Caco-2 (cell line): ENCODE data around the gene LITAF. TPM values are rescaled to one million over a fixed set of nuclear protein-coding genes. Genes with fewer than 3 reads are reported as not detected.

Experiments used
- BruUV-seq: library from RNA; stranded (reverse); fragments of 400-500 nt; replicated peaks from 2 replicates; lab custom pipeline; 2021; lab: Mats Ljungman, UMichigan
- CTCF ChIA-PET: fragments of 300-600 bp; sonication (Branson Sonifier 250); formaldehyde crosslinking; loops from one replicate; lab custom pipeline; 2022; ENCODE audit warnings: antibody characterized with exemption; lab: Charles Lee
- POLR2A ChIA-PET: fragments of 300-600 bp; sonication (Branson Sonifier 250); formaldehyde crosslinking; loops from one replicate; lab custom pipeline; 2022; ENCODE audit warnings: antibody characterized with exemption; lab: Charles Lee
- DNase-seq, 2 experiments: peaks; one replicate each; pipeline versions ENCODE4 v3.0.0 to v3.0.0-alpha.2; 2020 to 2022
- H3K27me3 ChIP-seq: replicated peaks from 2 replicates; pipeline ENCODE4 v1.6.0; 2011; ENCODE audit warnings: low read length; ENCODE audit not compliant: control insufficient read depth, insufficient read depth
- H3K36me3 ChIP-seq: 2 replicates; pipeline ENCODE4 v1.5.1; 2011; ENCODE audit warnings: low read length; ENCODE audit not compliant: control insufficient read depth, insufficient read depth
- H3K4me1 ChIP-seq: fragments of 250-450 bp; sonication (Bioruptor Pico); 2 replicates; pipeline ENCODE4 v1.5.1; 2020; ENCODE audit warnings: mild to moderate bottlenecking
- H3K4me3 ChIP-seq: 2 replicates; pipeline ENCODE4 v1.5.1; 2011; ENCODE audit warnings: low read depth, mild to moderate bottlenecking, control low read depth, low read length
- H3K9me3 ChIP-seq: fragments of 250-450 bp; sonication (Bioruptor Pico); 2 replicates; pipeline ENCODE4 v1.5.1; 2020; ENCODE audit warnings: mild to moderate bottlenecking, moderate library complexity
- H3K27ac Mint-ChIP-seq: one replicate; pipeline ENCODE4 v1.8.0; 2022; ENCODE audit warnings: mixed read lengths; ENCODE audit not compliant: unreplicated experiment
- H3K27me3 Mint-ChIP-seq: one replicate; pipeline ENCODE4 v1.8.0; 2022; ENCODE audit warnings: mixed read lengths; ENCODE audit not compliant: insufficient read depth, unreplicated experiment
- H3K36me3 Mint-ChIP-seq: one replicate; pipeline ENCODE4 v1.8.0; 2022; ENCODE audit warnings: mild to moderate bottlenecking, mixed read lengths; ENCODE audit not compliant: insufficient read depth, unreplicated experiment
- H3K4me1 Mint-ChIP-seq: one replicate; pipeline ENCODE4 v1.8.0; 2022; ENCODE audit warnings: low read depth, mixed read lengths; ENCODE audit not compliant: unreplicated experiment
- H3K4me3 Mint-ChIP-seq: one replicate; pipeline ENCODE4 v1.8.0; 2022; ENCODE audit warnings: mild to moderate bottlenecking, moderate library complexity, mixed read lengths; ENCODE audit not compliant: unreplicated experiment
- H3K9me3 Mint-ChIP-seq: one replicate; pipeline ENCODE4 v1.8.0; 2022; ENCODE audit warnings: mixed read lengths; ENCODE audit not compliant: unreplicated experiment
- CTCF ChIP-seq, 2 experiments: fragments of 200-600 bp in 1 of 2; IDR thresholded peaks; 1 replicate in 1 of 2; 2 replicates in 1 of 2; pipeline versions ENCODE4 v1.5.1 to v1.8.0; 2011 to 2022; ENCODE audit warnings: antibody characterized with exemption in 1 of 2, control low read depth in 1 of 2, inconsistent platforms in 1 of 2, low read depth in 1 of 2, low read length in 1 of 2, mild to moderate bottlenecking in 1 of 2, moderate library complexity in 1 of 2; ENCODE audit not compliant: insufficient read depth in 1 of 2, severe bottlenecking in 1 of 2, unreplicated experiment in 1 of 2
- intact Hi-C: fragments of 100-400 bp; cut with micrococcal nuclease; formaldehyde crosslinking; loops from one replicate; pipeline ENCODE4 v1.10.0; 2022; ENCODE audit not compliant: unreplicated experiment
- total RNA-seq: library from RNA; stranded (reverse); gene quantifications from 2 replicates; pipeline ENCODE4 v1.2.3, GENCODE V29; 2022

LITAF gene
- total RNA-seq, 1 experiment from 2014 or later: 60.9 TPM

- Histone ChIP-seq H3K4me3 (no peak overlapping the region), H3K9me3 (no peaks in the 10 kb centered on the region), H3K27me3 (no peaks in the 10 kb centered on the region), H3K4me1 (peaks cover 6% of the 10 kb centered on the region), H3K36me3 (no peaks in the 10 kb centered on the region)
- H3K9me3 Mint-ChIP-seq: no peaks in the 10 kb centered on the region
- no peak overlapping the region for H3K27ac Mint-ChIP-seq
- H3K36me3 Mint-ChIP-seq: peaks cover 24% of the 10 kb centered on the region
- ChIA-PET POLR2A (no interaction called here), CTCF (no interaction called here)
- BruUV-seq: no TSS peak
- H3K4me1 Mint-ChIP-seq: peaks cover 5% of the 10 kb centered on the region
- TF ChIP-seq CTCF (IDR thresholded peaks at IDR 0.05; ENCODE audit: insufficient read depth in 1 of 2, low read depth in 1 of 2, low read length in 1 of 2, severe bottlenecking in 1 of 2, unreplicated experiment in 1 of 2): no peak
- H3K4me3 Mint-ChIP-seq: no peak overlapping the region
- intact Hi-C loops: no loop called here
- H3K27me3 Mint-ChIP-seq: no peaks in the 10 kb centered on the region
- DNase-seq: no peak
Measured at GRCh38 chr16:11571549-11571948, 15.2 kb downstream of the LITAF start.

- Mint-ChIP-seq H3K4me1 (peaks cover 5% of the 10 kb centered on the region), H3K27me3 (no peaks in the 10 kb centered on the region), H3K4me3 (no peak overlapping the region), H3K36me3 (peaks cover 28% of the 10 kb centered on the region), H3K9me3 (no peaks in the 10 kb centered on the region), H3K27ac (no peak overlapping the region)
- no peaks in the 10 kb centered on the region for H3K27me3 ChIP-seq
- no peaks in the 10 kb centered on the region for H3K9me3 ChIP-seq
- H3K36me3 ChIP-seq: no peaks in the 10 kb centered on the region
- ChIA-PET POLR2A (no interaction called here), CTCF (no interaction called here)
- no TSS peak for BruUV-seq
- intact Hi-C loops: no loop called here
- no peak for TF ChIP-seq CTCF (IDR thresholded peaks at IDR 0.05; ENCODE audit: insufficient read depth in 1 of 2, low read depth in 1 of 2, low read length in 1 of 2, severe bottlenecking in 1 of 2, unreplicated experiment in 1 of 2)
- H3K4me1 ChIP-seq: peaks cover under 1% of the 10 kb centered on the region; the same call in 1 of the 2 replicates
- H3K4me3 ChIP-seq: no peak overlapping the region
- DNase-seq: no peak
Measured at GRCh38 chr16:11570806-11571205, 15.9 kb downstream of the LITAF start.

DNA sequence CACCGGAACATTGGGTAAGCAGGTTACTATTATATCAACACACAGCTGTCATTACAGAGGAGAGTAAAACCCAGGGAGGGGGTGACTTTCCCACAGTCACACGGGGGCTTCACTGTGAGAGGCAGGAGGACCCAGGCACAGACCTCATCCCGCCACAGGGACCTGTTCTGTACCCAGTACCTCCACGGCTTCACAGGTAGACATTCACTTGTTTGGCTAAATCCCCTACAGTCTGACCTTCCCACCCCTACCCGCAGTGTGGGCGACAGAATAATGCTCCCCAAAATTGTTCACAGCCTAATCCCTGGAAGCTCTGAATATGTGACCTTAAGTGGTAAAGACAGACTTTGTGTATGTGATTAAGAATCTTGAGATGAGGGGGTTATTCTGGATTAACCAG, 16.5 kb downstream of the LITAF start:
- Mint-ChIP-seq H3K4me1 (peaks cover 5% of the 10 kb centered on the region), H3K36me3 (peaks cover 28% of the 10 kb centered on the region), H3K27ac (no peak overlapping the region), H3K27me3 (no peaks in the 10 kb centered on the region), H3K9me3 (no peaks in the 10 kb centered on the region), H3K4me3 (no peak overlapping the region)
- DNase-seq: no peak
- Histone ChIP-seq H3K36me3 (no peaks in the 10 kb centered on the region), H3K27me3 (no peaks in the 10 kb centered on the region), H3K4me3 (no peak overlapping the region), H3K9me3 (no peaks in the 10 kb centered on the region), H3K4me1 (no peaks in the 10 kb centered on the region)
- CTCF ChIA-PET: no interaction called here
- POLR2A ChIA-PET: no interaction called here
- no TSS peak for BruUV-seq
- intact Hi-C loops: no loop called here
- TF ChIP-seq CTCF (IDR thresholded peaks at IDR 0.05; ENCODE audit: insufficient read depth in 1 of 2, low read depth in 1 of 2, low read length in 1 of 2, severe bottlenecking in 1 of 2, unreplicated experiment in 1 of 2): no peak
